GM03348 (cell line): ENCODE measurements around the gene SCARB1.

Source experiments
- DNase-seq: peaks from one replicate; pipeline ENCODE4 v3.0.0; 2012; ENCODE audit warnings: low spot score

The SCARB1 gene

DNA sequence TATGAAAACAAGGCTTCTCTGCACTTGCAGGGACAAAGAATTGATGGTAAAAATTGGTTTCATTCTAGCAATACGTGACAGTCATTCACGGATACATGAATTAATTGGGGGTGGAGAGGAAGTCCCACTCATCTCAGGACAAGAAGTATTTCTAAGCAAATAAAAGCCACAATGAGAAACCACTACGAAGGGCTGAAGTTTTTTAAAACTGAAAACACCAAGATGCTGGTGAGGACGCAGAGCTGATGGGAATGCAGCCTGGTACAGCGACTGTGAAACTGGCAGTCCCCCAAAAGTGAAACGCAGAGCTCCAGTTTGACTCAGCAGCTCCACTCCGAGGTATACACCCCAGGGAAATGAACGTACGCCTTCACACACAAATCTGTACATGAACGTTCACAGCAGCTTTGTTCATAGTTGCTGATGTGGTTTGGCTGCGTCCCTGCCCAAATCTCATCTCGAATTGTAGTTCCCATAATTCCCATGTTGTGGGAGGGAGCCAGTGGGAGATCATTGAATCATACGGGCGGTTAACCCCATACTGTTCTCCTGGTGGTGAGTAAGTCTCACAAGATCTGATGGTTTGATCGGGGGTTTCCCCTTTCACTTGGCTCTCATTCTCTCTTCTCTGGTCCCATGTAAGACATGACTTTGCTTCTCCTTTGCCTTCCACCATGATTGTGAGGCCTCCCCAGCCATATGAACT lies 89.0 kb downstream of the SCARB1 start:
- peak; percentile 80 for DNase-seq

DNA sequence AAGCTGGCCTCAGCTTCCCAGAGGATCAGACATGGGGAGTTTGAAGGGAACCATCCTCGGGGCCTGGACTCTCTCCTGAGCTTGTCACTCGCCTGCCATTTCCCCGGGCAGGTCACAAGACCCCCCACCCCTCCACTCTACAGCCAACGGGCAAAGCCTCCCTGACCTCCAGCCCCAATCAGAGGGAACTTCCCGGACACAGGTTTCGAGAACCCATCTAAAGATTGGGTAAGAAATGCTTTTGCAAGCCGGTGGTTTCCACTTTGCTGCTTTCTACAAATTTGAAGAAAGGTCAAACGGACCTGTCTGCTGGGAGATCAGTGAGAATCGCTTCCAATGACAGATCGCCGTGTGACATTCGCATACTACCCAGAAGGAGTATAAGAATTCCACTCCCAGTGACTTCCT lies 89.6 kb downstream of the SCARB1 start:
- DNase-seq, result no peak

GRCh38 chr12:124772289-124773170 lies 91.1 kb downstream of the SCARB1 start:
- no peak for DNase-seq

DNA sequence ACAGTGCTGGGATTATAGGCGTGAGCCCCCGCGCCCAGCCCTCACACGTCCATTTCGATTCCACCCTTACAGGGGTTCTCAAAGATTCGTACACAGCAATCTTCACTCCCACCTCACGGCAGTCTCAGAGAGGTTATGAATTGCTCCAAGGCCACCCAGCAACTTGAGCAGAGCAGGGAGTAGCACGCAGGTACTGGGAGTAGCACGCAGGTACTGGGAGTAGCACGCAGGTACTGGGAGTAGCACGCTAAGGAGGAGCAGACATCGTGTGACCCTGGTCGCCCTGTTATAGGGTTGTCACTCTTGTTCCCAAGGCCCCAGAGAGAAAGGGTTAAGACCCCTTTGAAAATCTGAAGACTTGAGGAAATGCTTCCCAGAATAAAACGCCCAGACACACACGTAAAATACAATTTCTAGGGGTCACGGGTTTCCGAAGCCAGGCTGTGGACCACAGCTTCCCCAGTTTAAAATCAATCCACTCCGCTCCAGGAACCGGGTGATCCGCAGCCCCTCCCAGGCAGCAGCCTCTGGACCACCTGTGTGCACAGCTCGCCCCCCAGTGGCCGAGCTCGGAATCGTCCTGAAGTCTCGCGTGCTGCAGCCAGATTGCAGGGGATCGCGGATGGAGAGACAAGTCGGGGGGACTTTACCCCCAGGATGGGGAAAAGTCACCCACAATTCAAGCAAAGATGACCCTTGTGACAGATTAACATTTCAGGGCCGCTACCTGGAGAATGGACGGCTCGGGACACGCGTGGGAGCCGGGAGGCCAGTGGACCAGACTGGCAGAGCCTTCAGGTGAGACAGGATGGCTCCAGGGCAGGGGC lies 92.0 kb downstream of the SCARB1 start:
- DNase-seq, result peak; percentile 91

DNA sequence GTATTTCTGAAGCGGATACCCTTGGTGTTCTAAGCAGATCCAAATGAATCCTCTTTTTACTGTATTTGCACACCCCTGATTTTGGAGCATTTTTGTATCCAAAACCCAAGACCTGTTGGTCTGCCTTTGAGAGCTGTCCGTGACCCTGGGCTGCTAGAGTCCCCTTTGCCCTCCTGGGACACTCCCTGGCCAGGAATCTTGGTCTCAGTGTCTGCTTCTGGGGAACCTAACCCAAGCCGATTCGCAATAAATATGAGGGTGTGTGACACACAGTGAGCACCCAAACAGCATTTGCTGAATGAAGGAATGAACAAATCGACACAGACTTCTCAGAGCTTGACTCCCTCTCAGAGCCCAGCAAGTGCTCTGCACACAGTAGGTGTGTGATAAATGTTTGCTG lies 92.9 kb downstream of the SCARB1 start:
- DNase-seq, result no peak

- no peak for DNase-seq
Observed at GRCh38 chr12:124769881-124770512, 93.7 kb downstream of the SCARB1 start.

DNA sequence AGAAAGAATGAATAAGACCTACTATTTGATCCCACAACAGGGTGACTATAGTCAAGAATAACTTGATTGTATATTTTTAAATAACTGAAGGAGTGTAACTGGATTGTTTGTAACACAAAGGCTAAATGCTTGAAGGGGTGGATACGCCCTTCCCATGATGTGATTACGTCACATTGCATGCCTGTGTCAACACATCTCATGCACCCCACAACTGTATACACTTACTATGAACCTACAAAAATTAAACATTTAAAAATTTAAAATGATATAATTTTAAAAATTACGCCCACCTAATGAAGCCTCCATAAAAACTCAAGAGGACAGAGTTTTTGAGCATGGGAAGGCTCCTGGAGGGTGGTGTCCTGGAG lies 94.5 kb downstream of the SCARB1 start:
- no peak for DNase-seq

DNA sequence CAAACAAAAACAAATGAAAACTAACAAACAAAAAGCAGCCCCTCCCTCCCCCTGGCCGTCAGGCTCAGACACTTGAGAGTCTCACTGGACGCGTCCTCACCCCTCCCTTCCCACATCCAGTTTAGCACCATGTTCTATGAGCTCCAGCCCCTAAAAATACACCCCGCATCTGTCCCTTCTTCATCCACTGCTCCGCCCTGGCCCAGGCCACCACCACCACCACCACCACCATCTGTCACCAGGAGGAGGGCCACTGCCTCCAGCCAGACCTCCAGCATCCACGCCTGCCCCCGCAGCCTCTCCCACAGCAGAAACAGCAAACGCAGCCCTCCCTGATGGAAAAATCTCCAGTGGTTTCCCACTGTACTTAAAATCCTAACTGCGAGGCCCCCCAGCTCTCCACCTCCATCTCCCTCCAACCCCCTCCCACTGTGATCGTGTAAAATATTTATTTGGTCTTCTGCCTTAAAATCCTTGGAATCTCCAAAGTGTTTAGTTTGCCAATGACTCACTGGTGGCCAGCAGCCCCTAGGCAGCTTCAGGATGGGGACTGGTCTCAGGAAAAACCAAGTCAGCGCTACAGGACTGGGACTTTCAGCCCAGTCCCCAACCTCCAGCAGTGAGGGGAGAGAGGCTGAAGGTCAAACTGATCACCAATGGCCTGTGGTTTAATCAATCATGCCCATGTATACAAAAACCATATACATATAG lies 95.1 kb downstream of the SCARB1 start:
- no peak for DNase-seq

DNA sequence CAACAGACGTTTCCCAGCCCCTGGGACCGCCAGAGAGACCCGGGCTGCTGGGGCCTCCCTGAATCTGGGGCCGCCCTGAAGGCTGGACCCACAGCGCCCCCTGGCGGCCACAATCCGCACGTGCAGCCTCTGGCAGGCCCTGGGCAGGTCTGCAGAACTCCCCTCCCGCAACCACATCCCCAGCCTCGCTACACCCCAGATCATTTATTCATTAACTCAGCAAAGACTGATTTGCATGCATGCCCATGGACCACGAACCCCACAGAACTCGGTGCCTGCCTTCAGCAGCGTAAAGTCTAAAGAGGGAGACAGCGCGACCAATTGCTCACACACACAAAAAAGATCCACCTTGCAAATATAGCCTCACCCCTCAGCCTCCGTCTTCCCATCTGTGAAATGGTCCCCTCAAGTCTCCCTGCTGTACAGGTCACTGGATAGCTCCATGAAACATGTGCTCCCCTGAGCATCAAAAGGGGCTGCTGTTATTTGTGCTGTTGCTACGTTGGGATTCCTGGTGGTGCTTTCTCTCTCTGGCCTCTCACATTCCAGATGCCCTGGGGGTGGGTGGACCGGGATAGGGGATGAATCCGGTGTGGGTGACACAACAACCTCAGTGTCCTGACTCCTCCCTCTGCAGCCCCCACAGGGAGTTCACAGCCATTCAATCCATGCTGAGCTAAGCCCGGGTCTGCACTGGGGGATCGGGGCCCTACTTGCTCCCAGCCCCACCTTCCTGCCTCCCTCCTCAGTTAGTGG lies 96.4 kb downstream of the SCARB1 start:
- DNase-seq, result peak; percentile 89

DNA sequence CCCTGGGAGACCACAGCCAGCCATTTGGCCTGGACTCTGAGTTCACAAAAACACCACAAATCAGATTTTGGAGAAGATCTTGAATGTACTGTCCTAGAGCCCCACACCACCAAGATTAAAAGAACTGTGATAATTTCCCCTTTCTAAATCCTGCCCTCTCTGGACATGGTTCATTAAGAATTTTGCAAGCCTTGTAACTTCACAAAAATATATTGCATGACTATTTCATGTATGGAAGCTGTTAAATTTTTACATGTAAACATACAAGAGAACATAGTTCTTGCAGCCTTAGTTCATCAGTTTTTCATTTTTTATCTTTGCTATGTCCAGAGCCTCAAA lies 97.0 kb downstream of the SCARB1 start:
- DNase-seq, result no peak

DNA sequence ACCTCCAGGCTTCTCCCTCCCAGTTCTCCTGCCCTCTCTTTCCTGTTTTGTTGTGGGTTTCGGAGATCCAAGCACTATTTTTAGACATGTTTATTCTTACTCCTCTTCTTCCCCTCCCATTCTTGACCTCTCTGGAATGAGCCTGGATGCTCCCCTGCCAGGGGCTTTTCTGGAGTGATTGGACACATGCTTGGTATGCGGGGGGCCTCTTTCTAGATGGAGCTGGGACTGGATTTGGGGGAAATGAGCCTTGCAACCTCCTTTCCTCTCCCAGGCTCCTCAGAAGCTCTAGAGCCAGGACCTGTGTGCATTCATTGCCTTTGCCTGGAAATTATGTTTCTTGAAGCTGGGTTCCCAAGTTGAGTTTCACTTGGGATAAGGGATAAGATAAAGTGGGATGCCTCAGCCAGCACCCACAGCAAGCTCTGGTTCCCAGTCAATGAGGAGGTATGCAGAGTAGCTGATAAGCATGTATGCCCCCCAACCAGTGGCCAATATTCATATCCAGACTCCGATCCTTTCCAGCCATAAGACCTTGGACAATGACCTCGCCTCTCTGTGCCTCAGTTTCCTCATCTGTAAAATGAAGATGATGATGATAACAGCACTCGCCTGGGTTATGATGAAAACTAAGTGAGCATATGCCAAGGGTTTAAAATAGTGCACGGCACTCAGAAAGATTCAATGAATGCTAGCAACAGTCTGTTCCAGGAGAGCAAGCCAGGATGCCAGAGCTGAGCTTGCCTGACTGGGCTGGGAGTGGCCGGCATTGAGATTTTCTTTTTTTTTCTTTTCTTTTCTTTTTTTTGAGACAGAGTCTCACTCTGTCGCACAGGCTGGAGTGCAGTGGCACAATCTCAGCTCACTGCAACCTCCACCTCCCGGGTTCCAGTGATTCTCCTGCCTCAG lies 97.8 kb downstream of the SCARB1 start:
- DNase-seq, result no peak

GRCh38 chr12:124764870-124765580 lies 98.6 kb downstream of the SCARB1 start:
- peak; percentile 86 for DNase-seq

DNA sequence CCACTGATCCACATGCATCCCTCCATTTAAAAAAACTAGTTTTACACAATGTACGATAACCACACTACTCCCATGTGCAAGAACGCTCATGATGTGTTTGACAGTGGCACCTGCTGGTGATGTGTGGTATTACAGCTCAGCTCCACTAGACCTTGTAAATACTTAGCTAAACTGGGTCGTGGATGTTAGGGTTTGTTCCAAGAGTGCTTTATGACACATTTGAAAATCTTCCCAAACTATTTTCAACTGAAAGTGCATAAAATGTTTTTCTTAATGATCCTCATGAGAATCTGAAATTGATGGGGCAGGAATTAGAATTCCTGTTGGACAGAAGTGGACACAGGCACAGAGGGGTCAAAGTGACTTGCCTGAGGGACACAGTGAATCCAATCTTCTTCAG lies 99.2 kb downstream of the SCARB1 start:
- DNase-seq, result peak; percentile 52

- no peak for DNase-seq
Observed at GRCh38 chr12:124763594-124763979, 100.1 kb downstream of the SCARB1 start.

- DNase-seq, result no peak
Observed at GRCh38 chr12:124762791-124763593, 100.7 kb downstream of the SCARB1 start.

- DNase-seq, result no peak
Observed at GRCh38 chr12:124762384-124762783, 101.3 kb downstream of the SCARB1 start.

GRCh38 chr12:124761871-124762270 lies 101.8 kb downstream of the SCARB1 start:
- no peak for DNase-seq

- DNase-seq, result no peak
Observed at GRCh38 chr12:124761056-124761455, 102.6 kb downstream of the SCARB1 start.
